Amygdala (tissue), 56 donors: Measurements from ENCODE around the gene CDK15.
"Not testable (repeated sequence)": the region's sequence is repeated elsewhere in the genome, so short reads cannot be mapped to it uniquely, and the experiment has no call there.

ENCODE experiments used
- DNase-seq, 56 donors: peaks; one replicate each; lab custom pipeline; 2025; lab: John Stamatoyannopoulos, UW

CDK15 gene

DNA sequence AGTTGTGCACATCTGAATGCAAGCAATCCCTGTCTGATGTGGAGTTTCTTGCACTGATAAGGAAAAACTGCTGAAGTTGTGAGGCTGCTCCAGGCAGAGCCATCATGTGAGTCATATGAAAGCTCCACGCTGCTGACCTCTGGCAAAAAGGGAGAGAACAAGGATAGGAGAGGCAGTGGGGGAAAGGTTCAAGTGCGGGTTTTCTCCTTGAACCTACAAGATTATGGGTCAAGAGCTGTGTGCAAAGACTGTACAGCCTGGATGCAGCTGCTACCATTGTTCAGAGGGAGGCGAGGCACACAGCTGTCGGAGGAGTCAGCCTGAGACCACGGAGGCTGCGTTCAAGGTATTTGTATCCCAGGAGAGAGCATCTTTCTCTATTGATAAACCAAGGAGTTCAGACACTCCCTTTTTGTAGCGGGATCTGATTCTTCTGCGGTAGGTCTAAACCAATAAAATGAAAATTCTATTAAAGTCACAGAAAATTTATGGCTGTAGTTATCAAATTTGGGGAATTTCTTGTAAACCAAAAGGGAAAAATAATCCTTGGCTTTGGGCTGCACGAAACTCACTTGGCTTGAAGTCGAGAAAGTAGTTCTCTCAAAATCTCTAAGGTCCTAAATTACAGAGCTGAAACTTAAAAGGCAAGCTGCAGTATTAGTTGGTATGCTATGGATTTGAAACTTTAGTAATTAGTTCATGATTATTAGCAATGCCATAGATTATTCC, at the start of gene CDK15:
CDK15 (plus strand) TSS at position 96 of the 729 bp plus-strand sequence; CDS start at position 224, 128 bp downstream.
- DNase-seq: no peak

DNA sequence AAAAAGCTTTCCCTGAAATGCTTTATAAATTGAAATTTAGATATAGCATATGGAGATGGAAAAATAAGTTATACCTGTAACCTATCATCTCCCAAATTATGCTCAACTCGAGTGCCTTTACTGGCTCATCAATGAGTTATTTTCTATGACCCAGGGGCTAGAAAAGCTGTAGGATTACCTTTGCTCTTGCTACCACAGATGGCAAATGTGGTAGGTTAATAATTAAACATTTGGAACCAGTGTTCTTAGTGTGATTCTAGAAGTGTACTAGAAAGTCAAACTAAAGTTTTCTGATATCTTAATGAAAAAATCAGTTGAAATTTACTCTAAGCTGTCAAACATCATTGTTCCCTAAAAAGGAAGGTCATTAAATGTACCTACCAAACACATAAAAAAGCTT, 48.1 kb upstream of the CDK15 start:
- DNase-seq: no peak

DNA sequence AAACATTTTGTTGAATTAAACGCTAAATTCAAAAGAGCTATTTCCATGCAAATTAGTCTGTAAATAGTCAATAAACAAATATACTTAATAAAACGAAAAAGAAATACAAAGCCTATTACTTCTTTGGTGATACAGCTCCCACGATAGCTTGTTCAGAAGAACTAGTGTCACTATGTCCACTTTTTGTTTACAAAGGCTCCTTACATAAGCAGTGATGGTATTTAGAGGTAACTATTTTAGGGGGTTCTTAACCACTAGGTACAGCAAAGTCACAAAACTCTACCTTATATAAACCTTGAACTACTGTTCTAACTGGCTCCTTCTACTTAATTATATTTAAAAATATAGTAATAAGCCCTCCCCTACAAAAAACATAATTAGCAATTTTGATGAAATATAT, 47.5 kb upstream of the CDK15 start:
- DNase-seq: no peak

DNA sequence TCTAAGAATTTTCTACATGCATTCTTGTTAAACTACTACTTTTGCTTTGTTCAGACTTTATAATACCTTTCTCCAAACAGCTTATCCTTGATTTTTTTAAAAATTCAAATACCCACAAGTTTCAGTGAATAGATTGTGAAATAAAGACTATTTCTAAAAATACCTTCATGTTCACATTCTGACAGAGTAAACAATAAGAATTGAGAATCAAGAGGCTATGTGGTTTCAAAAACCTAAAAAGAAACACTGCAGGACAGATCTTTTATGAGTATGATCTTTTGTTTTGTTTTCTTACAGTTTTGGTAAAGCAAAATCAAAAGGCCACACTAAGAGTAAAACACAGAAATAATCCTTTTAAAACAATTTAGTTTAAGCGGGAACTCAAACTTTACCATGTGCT, 46.8 kb upstream of the CDK15 start:
- no peak for DNase-seq

DNA sequence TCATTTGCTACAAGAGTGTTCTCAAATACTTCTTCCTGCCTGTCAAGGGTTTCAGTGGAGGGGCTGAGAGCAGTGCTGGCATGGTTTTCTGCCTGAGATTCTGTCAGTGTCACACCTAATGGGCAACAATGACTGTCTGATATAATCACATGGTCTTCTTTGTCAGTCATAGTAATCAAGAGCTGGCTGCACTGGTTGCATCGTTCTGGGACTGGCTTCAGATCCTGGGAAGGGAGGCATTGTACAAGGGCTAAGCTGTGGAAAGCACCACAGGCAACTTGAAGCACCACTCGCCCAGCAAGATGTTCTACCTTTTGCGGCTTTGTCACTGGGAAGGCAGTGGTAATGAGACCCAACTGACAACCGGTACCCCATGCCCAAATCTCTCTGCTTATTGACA, 45.2 kb upstream of the CDK15 start:
- no peak for DNase-seq

DNA sequence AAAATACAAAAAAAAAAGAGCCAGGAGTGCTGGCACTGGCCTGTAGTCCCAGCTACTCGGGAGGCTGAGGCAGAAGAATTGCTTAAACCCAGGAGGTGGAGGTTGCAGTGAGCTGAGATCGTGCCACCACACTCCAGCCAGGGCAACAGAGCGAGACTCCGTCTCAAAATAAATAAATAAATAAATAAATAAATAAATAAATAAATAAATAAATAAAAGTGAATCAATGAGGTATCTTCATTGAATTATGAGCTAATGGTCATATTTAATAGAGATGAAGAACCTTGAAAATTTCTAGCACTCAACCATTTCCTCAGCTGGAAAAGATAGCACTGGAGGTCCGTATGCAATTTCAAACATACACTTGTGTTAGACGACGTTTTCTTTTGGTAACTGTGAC, 41.9 kb upstream of the CDK15 start:
- DNase-seq: not testable (repeated sequence)

DNA sequence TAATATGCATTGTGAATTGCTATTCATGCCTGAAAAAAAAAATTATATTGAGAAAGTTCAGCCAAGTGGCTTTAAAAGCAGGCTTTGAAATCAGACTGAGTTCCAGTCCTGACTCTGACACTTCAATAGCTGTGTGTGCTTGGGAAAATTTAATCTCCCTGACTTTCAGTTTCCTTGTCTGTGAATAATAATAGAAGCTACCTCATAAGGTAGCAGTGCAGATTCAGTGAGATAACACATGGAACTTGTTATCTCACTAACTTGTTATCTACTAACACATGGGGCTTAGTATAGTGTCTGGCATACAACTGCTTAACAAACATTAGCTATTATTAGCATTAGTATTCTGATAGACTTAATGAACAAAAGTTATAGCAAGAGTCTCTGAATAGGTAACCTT, 40.5 kb upstream of the CDK15 start:
- DNase-seq: no peak

DNA sequence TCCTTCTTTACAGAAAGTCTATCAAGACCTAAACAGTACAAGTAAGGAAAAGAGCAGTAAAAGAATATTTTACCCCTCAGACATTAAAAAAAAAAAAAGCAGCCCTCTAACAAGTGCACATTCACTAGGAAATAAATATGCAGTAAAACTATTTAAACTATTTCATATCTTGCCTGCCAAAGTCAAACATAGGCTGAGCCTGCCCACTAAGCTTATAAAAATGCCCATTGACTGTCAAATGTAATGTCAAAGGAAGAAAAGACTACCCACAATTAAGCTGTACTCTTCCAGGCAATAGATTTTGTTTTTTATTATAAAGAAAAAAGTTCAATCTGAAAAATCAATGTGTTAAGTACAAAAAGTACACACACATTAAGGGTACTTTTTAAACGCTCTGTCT, 37.4 kb upstream of the CDK15 start:
- no peak for DNase-seq

DNA sequence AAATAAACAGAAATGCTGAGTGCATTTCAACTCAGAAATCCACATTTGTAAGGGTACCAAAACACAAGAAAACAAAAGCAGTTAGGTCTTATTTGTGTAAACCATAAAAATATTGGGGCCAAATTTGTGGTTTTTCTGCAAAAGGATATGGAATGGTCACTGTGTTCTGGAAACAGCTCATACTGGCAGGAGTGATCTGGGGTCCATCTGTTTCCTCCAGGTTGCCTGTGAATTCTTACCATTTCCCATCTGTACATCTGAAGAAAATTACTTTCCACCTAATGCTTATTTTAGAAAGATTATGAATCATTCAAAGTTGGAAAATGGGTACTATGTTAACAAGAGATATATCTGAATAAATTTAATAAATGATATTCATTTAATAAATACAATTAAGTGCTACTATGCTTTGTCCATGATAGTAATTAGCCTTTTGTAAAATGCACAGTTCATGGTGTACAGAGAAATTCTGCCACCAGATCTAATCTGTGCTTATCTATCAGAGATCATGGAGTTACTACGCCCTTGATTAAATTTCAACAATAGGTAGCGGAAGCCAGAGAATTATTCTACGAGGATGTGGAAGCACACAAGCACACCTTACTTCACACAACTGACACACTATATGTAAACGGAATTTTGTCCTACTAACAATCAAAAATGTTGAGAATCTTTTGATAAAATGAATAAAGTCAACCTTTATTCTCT, 36.5 kb upstream of the CDK15 start:
- no peak for DNase-seq

DNA sequence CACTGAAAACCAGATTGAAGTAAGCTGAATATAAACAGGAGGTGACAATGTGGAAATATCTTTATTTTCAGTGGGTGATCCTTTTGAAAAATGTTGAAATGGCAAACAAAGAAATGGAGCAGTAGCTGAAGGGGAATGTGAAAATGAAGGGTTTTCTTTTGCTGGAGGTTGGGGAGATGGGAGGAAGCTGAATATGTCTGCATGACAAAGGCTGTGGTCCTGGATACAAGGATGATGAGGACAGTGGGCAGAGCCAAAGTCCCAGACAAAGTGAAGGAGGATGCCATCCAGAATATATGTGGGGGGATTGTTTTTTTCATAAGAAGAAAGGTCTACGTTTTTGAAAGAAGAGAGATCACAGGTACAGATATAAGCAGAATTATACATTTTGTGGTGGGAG, 32.3 kb upstream of the CDK15 start:
- DNase-seq: no peak

DNA sequence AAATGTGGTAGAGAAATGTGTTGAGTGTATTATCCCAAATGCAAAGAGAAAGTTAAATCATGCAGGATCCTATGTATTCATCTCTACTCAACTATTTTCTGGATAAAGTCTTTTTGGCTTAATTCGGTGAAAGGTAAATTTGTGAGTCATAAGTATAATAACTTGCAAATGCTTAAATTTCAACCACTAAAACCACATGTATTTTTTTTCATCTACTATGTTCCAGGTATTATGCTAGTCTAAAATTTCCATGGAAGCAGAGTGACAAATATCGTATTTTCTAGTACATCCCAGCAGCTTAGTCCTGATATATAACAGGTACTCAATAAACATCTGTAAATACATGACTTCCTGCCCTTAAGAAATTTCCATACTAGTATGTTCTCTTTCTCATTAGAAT, 31.8 kb upstream of the CDK15 start:
- no peak for DNase-seq

DNA sequence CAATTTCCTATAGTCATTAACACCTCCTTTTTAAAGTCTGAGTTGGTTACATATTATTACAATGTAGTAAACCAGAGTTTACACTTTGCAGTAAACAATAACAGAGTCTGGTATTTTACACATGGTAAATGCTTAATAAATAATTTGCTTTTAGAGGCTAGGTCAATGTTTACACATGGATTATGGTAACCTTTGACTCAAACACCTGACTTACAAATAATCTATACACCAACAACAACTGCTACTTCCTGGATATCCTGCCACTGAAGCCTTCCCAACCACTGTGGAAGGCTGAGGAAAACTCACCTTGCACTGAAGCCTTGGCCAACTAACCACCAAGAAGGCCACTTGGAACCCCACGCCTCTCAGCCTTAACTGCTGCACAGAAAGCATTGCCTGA, 31.0 kb upstream of the CDK15 start:
- no peak for DNase-seq

DNA sequence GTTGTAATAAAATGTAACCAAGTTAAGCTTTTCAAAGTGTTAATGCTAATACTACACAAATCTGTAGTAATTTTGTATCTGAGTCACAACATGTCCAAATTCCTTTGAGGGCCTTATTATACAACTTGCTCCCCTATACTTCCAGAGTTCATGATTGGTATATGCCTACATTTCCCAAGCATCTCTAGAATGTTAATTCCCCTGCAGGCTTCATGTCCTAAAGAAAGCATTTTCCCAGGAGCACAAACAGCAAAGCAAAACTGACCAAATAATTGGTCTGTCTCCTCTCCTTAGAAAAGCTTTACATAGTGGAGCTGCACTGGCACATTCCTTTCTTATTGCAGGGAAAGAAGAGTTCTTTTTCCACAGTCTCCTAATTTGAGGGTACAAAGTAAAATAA, 29.3 kb upstream of the CDK15 start:
- DNase-seq: no peak

DNA sequence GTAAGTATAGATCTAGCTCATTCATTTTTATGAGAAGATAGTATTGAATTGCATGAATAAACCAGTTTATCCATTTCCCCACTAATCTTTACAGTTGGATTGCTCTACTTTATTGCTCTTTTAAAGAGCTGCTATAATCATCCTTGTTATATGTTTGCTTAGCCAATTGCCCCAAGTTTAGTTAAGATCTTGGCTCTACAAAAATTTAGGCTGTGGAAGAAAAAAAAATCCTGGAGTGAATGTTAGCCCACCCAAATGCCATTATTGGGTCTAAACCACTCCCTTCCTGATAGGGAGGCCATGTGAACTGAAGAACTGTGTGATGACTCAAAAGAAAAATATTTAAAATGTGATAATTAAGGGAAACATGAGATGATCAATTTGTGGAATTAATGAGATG, 28.5 kb upstream of the CDK15 start:
- DNase-seq: no peak

DNA sequence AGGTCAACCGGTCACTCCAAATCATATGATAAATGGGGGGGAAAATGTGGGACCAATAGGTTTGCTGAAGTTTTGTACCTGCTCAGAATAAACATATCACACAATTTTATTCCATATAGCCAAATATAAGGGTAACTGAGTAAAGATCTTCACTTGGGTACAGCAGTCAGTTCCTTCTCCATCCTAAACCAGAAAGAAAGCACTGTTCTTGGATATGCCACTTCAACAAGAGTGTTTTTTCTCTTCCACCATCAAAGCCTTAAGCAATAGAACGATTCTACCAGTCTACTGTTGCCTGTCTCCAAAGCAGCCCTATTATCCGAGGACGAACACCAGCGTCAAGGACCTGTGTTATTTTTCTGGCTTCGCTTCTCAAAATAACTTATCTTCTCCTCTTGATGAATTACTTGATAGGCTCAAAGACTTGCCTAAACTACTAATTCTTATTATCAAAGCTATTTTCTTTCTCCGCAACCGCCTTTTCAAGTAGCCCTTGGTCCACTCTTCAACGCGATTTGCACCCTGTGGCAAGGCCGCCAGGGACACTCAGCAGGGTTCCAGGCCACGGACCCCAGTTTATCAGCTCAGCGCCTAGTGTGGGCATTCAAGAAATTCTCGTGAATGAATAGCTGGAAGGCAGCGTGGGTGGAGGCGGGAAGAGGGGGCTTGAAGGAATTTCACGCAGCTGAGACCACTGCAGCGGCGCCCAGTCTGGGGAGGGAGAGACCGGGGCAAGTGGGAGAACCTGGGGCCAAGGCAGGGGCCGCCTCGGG, 26.2 kb upstream of the CDK15 start:
- DNase-seq: peak in 8 of 56 donors; percentile 26 to 46 (median 36)

DNA sequence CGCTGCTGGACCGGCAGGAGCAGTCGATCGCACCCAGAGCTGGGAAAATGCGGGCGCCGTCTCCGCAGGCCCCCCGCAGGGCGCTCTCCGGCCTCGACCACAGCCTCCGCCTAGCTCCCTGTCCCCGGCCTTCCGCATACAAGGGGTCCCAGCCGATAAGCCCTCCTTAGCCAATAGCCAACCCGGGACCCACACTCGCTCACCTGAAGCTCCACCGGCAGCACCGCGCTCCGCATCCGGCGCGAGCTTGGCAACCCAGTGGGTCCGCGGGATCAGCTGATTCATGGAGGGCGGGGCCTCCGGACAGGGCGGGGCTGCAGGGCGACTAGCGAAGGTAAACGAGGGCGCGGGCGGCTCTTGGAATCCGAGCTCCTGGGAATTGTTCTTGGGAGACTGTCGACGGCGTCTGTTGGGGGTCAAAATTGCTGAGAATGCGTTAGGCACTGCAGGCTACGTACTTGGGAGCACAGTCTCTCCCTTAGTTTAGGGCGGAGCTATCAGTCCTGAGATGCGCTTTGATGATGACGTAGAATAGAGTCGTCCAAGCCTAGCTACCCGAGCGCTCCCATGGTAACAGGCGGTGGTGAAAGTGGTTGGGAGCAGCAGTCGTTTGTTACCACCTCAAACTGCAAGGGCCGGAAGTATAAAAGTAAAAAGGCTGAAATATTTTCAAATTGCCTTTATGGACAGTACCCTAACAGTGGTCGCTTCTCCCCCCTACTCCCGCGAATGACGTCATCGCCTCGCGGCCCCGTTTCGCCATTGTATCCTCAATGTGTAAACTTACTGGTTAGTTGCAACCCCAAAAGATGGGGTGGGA, 25.5 kb upstream of the CDK15 start, which contains the start of gene ALS2:
ALS2 (minus strand) TSS at position 260 of the 820 bp plus-strand sequence. CDS start 12,048 bp downstream, outside the sequence.
- DNase-seq: peak; percentile 72 to 99 (median 90)

DNA sequence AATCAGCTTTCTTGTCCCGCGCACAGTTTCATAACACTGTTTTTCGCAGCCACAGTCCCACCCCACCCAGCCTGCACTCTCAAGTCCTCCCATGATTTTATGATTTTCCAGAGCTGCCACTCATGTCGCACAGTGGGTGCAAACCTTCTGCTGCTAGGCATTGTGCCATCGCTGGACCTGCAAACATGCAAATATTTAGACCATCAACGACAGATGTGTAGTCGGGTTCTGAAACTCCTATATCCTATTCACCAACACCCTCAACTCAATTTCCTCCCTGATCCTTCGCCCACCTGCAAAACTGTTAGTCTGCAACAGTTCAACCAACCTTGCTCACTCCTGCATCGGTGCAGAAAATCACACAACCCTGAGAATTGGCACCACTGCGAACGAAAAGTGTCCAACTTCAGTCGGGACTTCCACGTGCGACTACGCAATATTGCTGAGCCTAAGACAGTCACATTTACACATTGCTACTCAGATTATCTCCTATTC, 24.7 kb upstream of the CDK15 start:
- DNase-seq: peak in 29 of 56 donors; percentile 1 to 62 (median 36)

DNA sequence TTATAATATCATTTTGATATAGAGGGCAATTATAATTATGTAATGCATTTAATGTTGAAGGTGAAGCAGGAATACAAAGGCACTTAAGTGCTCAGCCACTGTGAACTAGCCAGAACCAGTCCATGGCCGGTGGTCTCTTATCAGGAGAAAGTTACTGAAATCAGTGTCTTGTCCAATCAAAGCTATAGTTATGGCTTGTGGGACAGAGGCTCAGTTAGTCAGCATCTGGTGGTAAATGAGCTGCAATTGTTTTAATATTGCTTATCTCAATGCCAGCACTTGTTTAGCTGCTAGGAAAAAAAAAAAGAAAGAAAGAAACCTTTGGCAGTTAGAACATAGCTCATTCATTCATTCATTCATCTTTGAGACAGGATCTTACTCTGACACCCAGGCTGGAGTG, 21.8 kb upstream of the CDK15 start:
- DNase-seq: no peak

DNA sequence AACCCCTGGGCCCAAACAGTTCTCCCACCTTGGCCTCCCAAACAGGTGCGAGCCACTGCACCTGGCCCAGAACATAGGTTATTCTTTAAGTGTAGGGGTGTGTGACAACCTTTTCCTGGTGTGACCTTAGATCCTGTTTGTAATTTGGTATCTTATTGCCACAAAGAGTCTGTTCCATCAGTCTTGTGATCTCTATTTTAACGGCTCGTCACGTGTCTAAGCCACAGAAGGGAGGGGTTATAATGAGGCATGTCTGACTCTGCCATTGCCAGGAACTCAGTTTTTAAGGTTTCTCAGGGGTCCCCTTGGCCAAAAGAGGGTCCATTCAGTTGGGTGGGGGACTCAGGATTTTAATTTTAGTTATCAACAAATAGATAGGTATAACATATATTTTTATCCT, 21.2 kb upstream of the CDK15 start:
- no peak for DNase-seq

DNA sequence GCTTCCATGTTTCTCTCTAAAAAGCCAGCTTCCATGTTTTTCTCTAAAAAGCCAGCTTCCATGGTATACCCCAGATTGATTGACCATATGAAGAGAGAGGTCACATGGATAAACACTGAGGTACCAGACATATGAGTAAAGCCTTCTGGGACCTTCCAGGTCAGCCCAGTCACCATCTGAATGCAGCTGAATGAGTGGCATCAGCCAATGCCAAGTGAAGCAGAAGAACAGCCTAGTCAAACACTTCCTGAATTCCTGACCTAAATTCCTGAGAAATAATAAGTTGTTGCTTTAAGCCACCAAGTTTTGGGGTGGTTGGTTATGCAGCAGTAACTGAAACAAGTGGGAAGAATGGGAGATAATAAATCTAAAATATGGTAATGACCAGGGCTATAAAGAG, 19.9 kb upstream of the CDK15 start:
- DNase-seq: no peak
